Measurements from ENCODE around the gene ERICH6. TPM values are rescaled to one million over a fixed set of nuclear protein-coding genes. Genes with fewer than 3 reads are reported as not detected.

The ERICH6 gene
- total RNA-seq, 2 experiments from 2014 or later, result 0.21 to 0.60 TPM

DNA sequence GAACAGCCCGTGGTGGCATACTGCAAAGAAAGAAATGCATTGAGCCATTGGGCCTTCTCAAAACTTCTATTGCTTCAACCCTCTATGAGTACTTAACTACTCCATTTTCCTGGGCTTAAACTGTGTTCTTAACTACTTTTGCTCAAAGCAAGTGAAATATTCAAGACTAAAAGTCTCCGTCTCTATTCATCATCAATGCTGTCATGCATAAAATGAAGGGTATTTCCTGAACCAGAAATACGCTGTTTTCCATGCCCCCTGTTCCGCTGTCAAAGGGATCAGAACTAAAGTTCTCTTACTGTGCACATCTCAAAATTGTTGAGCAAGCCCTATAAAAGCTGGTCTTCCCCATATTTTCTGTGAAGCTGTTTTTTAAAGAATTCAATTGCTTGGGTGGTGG is 39.0 kb upstream of the ERICH6 start:
- ATAC-seq (no peak), DNase-seq (no peak)
- no peaks in the 10 kb centered on the region for H3K9me3 Mint-ChIP-seq (ENCODE audit: insufficient read depth)
- POLR2A ChIA-PET, result interaction anchor here (1.1 to 7.1 kb wide), 2 partner anchors 20 to 21 kb away, joined by 3 to 61 read pairs; partner anchors contain the start of gene SIAH2
- no peak overlapping the region for H3K4me3 Mint-ChIP-seq
- no peak overlapping the region for H3K27ac Mint-ChIP-seq
- peaks cover 63% of the 10 kb centered on the region for H3K4me1 Mint-ChIP-seq (ENCODE audit: low read depth)
- no peaks in the 10 kb centered on the region for H3K27me3 Mint-ChIP-seq (ENCODE audit: low read depth)
- CTCF ChIA-PET, result interaction anchor here (0.7 to 1.0 kb wide), 2 partner anchors 11 to 18 kb away, joined by 3 read pairs; no protein-coding TSS in a partner anchor
- H3K36me3 Mint-ChIP-seq (ENCODE audit: low read depth), result peaks cover 40% of the 10 kb centered on the region

GRCh38 chr3:150742141-150742523 is 38.4 kb upstream of the ERICH6 start:
- no peaks in the 10 kb centered on the region for H3K9me3 Mint-ChIP-seq (ENCODE audit: insufficient read depth)
- no peaks in the 10 kb centered on the region for H3K27me3 Mint-ChIP-seq (ENCODE audit: low read depth)

GRCh38 chr3:150741497-150742140 is 37.9 kb upstream of the ERICH6 start:
- H3K4me1 Mint-ChIP-seq (ENCODE audit: low read depth), result peaks cover 58% of the 10 kb centered on the region
- H3K4me3 Mint-ChIP-seq, result no peak overlapping the region
- H3K36me3 Mint-ChIP-seq (ENCODE audit: low read depth), result peaks cover 31% of the 10 kb centered on the region
- DNase-seq (no peak), ATAC-seq (no peak)
- POLR2A ChIA-PET, result interaction anchor here (2.2 to 7.1 kb wide), 2 partner anchors 21 kb away, joined by 12 to 61 read pairs; partner anchors contain the start of gene SIAH2
- H3K27me3 Mint-ChIP-seq (ENCODE audit: low read depth), result no peaks in the 10 kb centered on the region
- no peaks in the 10 kb centered on the region for H3K9me3 Mint-ChIP-seq (ENCODE audit: insufficient read depth)
- CTCF ChIA-PET, result no interaction called here
- H3K27ac Mint-ChIP-seq, result no peak overlapping the region

More at GRCh38 chr3:150742141-150742523, 38.4 kb upstream of the ERICH6 start:
- CTCF ChIA-PET, result no interaction called here
- DNase-seq, result no peak
- H3K4me1 Mint-ChIP-seq (ENCODE audit: low read depth), result peaks cover 59% of the 10 kb centered on the region
- H3K36me3 Mint-ChIP-seq (ENCODE audit: low read depth), result peaks cover 36% of the 10 kb centered on the region
- H3K27ac Mint-ChIP-seq, result no peak overlapping the region
- no peak for ATAC-seq
- POLR2A ChIA-PET, result interaction anchor here (7.1 kb wide), 1 partner anchor 21 kb away, joined by 61 read pairs; the partner anchor contains the start of gene SIAH2
- H3K4me3 Mint-ChIP-seq, result no peak overlapping the region

- Mint-ChIP-seq H3K36me3 (ENCODE audit: low read depth) (peaks cover 27% of the 10 kb centered on the region), H3K27ac (peak overlapping the region; percentile 41), H3K4me1 (ENCODE audit: low read depth) (peaks cover 58% of the 10 kb centered on the region), H3K27me3 (ENCODE audit: low read depth) (no peaks in the 10 kb centered on the region), H3K9me3 (ENCODE audit: insufficient read depth) (no peaks in the 10 kb centered on the region), H3K4me3 (no peak overlapping the region)
- ChIA-PET POLR2A (interaction anchor here (0.7 to 2.2 kb wide), 2 partner anchors 22 to 464 kb away, joined by 3 to 12 read pairs; partner anchors contain the start of gene SIAH2), CTCF (interaction anchor here (1.1 kb wide), 1 partner anchor 21 kb away, joined by 4 read pairs; no protein-coding TSS in a partner anchor)
- DNase-seq (no peak), ATAC-seq (no peak)
Measured at GRCh38 chr3:150740733-150741496, 37.2 kb upstream of the ERICH6 start.

DNA sequence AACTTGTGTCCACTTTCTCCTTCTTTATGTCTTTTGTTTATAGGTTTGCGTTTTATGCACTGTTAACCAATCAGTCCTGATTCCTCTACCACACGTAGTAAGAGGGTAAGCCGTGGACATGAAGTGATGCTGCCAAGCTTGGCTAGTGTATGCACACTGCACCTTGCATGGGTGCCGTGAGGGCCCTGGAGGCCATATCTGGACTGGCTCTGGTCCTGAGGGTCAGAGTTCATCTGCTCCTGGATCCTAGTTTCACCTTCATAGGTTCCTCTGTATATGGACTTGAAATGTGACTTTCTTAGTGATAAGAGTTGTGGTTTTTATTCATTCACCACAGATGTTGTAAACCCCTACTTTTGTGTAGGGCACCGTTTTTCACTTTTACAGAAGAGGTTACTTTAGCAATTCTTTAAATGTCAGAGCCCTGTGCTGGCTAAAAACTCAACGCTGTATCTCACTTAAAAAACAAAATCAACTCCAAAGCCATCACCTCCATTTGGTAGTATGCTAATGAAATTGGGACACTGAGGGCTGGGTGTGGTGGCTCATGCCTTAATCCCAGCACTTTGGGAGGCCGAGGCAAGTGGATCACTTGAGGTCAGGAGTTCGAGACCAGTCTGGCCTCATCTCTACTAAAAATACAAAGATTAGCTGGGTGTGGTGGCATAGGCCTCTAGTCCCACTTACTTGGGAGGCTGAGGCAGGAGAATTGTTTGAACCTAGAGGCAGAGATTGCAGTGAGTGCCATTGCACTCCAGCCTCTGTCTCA is 36.3 kb upstream of the ERICH6 start:
- Mint-ChIP-seq H3K27me3 (ENCODE audit: low read depth) (no peaks in the 10 kb centered on the region), H3K36me3 (ENCODE audit: low read depth) (peaks cover 24% of the 10 kb centered on the region), H3K4me3 (no peak overlapping the region), H3K9me3 (ENCODE audit: insufficient read depth) (no peaks in the 10 kb centered on the region), H3K4me1 (ENCODE audit: low read depth) (peaks cover 54% of the 10 kb centered on the region), H3K27ac (peak overlapping the region; percentile 22)
- CTCF ChIA-PET, result interaction anchor here (0.6 to 1.1 kb wide), 2 partner anchors 19 to 21 kb away, joined by 3 to 4 read pairs; no protein-coding TSS in a partner anchor
- no peak for DNase-seq
- POLR2A ChIA-PET, result interaction anchor here (0.7 to 2.2 kb wide), 2 partner anchors 23 to 465 kb away, joined by 3 to 12 read pairs; partner anchors contain the start of gene SIAH2
- peak; percentile 39 for ATAC-seq

DNA sequence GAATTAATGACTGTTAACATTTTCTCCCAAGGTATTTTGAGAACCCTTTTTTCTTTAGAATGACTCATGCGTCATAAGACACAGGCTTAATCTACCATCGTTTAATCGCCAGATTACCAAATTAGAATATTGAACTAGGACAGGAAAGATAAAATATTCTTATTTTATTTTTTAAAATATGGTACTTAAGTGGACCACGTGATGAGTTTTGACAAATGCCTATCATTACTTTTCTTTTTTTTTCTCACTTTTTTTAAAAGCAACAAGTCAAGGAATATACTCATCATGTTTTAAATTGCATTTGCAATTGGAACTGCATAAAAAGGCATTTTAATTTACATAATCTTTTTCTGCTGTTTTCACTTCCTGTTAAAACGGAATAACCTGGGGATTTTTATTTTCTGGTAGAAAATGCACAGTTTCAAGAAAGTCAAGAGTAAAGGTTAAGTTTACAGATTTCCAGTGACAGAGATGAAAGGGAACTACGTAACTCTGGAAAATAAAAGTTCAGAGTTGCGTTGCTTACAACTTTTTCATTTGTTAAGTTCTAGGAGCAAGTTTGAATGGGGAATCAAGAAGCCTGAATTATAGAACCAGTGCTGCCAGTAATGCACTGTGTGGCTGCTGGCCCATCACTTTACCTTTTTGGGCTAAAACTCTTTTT is 35.6 kb upstream of the ERICH6 start:
- Mint-ChIP-seq H3K4me1 (ENCODE audit: low read depth) (peaks cover 47% of the 10 kb centered on the region), H3K27ac (no peak overlapping the region), H3K36me3 (ENCODE audit: low read depth) (peaks cover 24% of the 10 kb centered on the region), H3K4me3 (no peak overlapping the region), H3K27me3 (ENCODE audit: low read depth) (no peaks in the 10 kb centered on the region), H3K9me3 (ENCODE audit: insufficient read depth) (no peaks in the 10 kb centered on the region)
- ATAC-seq (peak; percentile 15), DNase-seq (no peak)
- ChIA-PET POLR2A (interaction anchor here (2.2 kb wide), 1 partner anchor 24 kb away, joined by 12 read pairs; the partner anchor contains the start of gene SIAH2), CTCF (interaction anchor here (0.6 kb wide), 1 partner anchor 18 kb away, joined by 3 read pairs; no protein-coding TSS in a partner anchor)

DNA sequence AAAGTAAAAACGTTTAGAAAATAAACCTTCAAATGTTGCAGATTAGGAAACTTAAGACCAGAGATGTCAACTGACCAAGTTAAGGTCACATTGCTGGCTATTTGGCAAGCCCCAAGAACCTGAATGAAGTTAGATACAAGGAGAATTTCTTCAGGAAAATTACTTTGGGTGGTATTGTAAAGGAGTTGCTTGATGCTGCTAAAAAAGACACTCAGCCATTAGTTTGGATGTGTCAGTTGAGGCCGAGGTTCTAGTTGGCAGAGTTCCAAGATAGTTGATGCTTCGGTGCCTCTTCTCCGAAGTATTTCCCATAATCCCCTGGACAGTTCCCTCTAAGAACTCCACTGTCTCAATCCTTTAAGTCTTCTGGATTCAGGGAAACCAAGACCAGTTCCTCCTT is 35.0 kb upstream of the ERICH6 start:
- Mint-ChIP-seq H3K4me3 (no peak overlapping the region), H3K27me3 (ENCODE audit: low read depth) (no peaks in the 10 kb centered on the region), H3K27ac (no peak overlapping the region), H3K36me3 (ENCODE audit: low read depth) (peaks cover 24% of the 10 kb centered on the region), H3K9me3 (ENCODE audit: insufficient read depth) (no peaks in the 10 kb centered on the region), H3K4me1 (ENCODE audit: low read depth) (peaks cover 47% of the 10 kb centered on the region)
- CTCF ChIA-PET, result interaction anchor here (0.8 to 3.3 kb wide), 7 partner anchors 9 to 126 kb away, joined by 3 to 17 read pairs (median 4); partner anchors contain the start of genes ERICH6 and SIAH2
- DNase-seq, result no peak
- no peak for ATAC-seq
- POLR2A ChIA-PET, result interaction anchor here (0.6 to 1.7 kb wide), 2 partner anchors 24 to 194 kb away, joined by 3 to 23 read pairs; partner anchors contain the start of gene SIAH2

DNA sequence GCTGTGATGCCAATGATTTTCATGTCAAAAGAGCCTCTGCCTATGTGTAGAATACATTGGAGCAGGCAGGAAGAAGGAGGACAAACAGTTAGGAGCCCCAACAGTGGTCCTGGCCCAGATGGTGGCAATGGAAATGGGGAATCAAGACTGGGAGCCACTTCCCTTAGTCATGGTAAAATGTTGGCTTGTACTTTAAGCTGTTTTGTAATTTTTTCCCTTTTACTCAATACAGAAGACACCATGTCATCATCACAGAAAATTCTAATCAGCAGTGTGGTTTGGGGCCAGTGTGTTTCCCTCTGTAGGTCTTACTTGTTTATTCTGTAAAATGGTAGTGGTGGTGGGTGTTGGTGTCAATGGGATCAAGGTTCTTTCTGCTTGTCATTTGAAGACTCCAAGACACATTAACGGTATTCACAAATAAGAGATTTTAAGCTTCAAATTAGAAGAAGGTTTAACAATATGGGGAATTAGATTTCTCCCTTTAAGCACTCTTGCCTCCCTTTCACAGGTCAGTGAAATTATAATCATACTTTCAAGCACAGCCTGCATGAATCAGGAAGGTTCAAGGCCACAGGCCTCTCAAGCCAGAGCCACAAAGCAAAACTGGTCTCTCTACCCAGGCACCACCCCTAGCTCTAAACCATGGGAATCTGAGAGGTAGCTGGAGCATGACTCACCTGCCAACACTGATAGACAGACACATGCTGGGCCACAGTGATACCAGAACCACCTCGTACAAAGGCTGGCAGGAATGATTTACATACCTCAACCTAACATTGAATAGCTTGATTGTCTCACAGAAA is 34.4 kb upstream of the ERICH6 start:
- ChIA-PET CTCF (interaction anchor here (0.7 to 3.3 kb wide), 8 partner anchors 9 to 126 kb away, joined by 3 to 17 read pairs (median 4); partner anchors contain the start of genes ERICH6 and SIAH2), POLR2A (interaction anchor here (0.6 to 1.7 kb wide), 3 partner anchors 25 to 193 kb away, joined by 3 to 23 read pairs (median 4); partner anchors contain the start of gene SIAH2)
- H3K4me1 Mint-ChIP-seq (ENCODE audit: low read depth), result peaks cover 45% of the 10 kb centered on the region
- ATAC-seq (peak; percentile 43), DNase-seq (no peak)
- H3K27me3 Mint-ChIP-seq (ENCODE audit: low read depth), result no peaks in the 10 kb centered on the region
- H3K36me3 Mint-ChIP-seq (ENCODE audit: low read depth), result peaks cover 24% of the 10 kb centered on the region
- H3K27ac Mint-ChIP-seq, result no peak overlapping the region
- H3K9me3 Mint-ChIP-seq (ENCODE audit: insufficient read depth), result no peaks in the 10 kb centered on the region
- no peak overlapping the region for H3K4me3 Mint-ChIP-seq

DNA sequence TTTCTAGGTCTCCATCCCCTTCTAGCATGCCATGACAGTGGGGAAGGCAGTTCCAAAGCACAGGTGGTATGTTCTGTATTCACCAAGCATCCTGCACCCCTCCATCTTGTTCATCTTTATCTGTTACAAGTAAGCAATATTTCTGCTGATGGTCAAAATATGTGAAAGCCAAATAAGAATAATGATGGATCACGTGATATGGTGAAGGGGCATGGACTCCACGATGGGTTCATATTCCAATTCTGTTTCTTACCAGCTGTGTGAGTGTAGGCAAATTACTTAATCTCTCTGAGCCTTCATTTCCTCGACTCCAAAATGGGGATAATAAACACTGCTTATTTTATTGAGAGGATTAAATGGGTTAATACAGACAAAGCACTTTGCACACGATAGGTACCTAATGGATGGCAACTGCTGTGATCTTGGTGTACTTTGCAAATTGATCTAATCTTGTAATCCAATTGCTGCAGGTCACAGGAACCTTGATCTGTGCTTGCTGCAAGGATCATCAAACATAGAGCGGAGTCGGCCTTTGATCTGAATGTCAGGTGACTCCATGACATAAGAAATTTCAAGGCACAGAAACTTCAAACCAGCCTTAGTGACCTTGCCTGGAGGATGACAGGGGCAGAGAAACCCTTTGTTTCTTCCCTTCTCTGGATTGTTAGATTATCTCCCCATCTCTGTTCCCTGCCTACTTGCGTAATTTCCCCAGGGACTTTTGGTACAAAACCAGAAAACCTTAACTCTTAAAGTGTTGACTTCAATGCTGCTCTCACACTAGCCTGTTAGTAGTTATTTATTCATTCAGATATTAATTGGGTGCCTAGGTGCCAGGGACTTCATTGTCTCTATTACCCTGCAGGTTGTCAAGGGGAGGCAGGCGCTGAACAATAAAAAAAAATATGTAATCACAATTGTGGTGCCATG is 33.4 kb upstream of the ERICH6 start:
- CTCF ChIA-PET, result interaction anchor here (0.7 to 3.3 kb wide), 6 partner anchors 10 to 127 kb away, joined by 3 to 17 read pairs (median 4); no protein-coding TSS in a partner anchor
- H3K36me3 Mint-ChIP-seq (ENCODE audit: low read depth), result peaks cover 17% of the 10 kb centered on the region
- no peak overlapping the region for H3K27ac Mint-ChIP-seq
- ATAC-seq (no peak), DNase-seq (no peak)
- no peaks in the 10 kb centered on the region for H3K9me3 Mint-ChIP-seq (ENCODE audit: insufficient read depth)
- H3K4me3 Mint-ChIP-seq, result no peak overlapping the region
- peaks cover 43% of the 10 kb centered on the region for H3K4me1 Mint-ChIP-seq (ENCODE audit: low read depth)
- POLR2A ChIA-PET, result interaction anchor here (0.6 to 2.7 kb wide), 3 partner anchors 26 to 132 kb away, joined by 4 to 23 read pairs (median 20); partner anchors contain the start of gene SIAH2
- H3K27me3 Mint-ChIP-seq (ENCODE audit: low read depth), result no peaks in the 10 kb centered on the region

Measured in activated CD8-positive, alpha-beta T cell treated with anti-CD3 and anti-CD28 coated beads, Interleukin-2, amount 10 ng/mL, durations not matched to agents 7 days and 5 days (primary cell).